ENCODE results near the gene PNKP.

Gene PNKP

DNA sequence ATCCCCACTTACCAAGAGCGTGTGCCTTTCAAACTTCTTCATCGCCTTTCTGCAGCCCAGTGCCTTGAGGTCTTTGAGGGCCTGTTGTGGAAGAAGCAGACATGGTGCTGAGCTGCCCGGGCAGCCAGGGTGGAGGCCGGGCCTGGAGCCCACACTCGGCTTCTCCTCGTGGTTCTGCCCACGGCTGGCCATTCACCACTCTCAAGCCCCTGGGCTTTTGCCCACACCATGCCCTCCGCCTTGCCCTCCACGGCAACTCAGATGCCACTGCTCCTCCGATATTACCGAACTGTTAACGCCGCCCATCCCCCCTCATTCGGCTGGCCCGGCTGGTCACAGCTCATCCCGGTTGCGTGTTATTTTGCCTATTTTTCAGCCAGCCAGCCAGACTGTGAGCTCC, 24.0 kb upstream of the PNKP start:
- Histone ChIP-seq H3K9me3 (ENCODE audit: severe bottlenecking) (no peaks in the 10 kb centered on the region), H3K4me3 (ENCODE audit: low read depth, low read length) (no peak overlapping the region), H3K27me3 (ENCODE audit: insufficient read depth, low read depth, severe bottlenecking) (no peaks in the 10 kb centered on the region), H3K27ac (no peak overlapping the region), H3K36me3 (no peaks in the 10 kb centered on the region)
- DNase-seq = no peak
- TF ChIP-seq CTCF (IDR thresholded peaks at IDR 0.05; ENCODE audit: low read depth, low read length) = no peak

- H3K4me3 ChIP-seq (ENCODE audit: low read depth, low read length) = no peak overlapping the region
- no peaks in the 10 kb centered on the region for H3K9me3 ChIP-seq (ENCODE audit: severe bottlenecking)
- no peaks in the 10 kb centered on the region for H3K36me3 ChIP-seq
- DNase-seq = no peak
- H3K27ac ChIP-seq = no peak overlapping the region
- no peaks in the 10 kb centered on the region for H3K27me3 ChIP-seq (ENCODE audit: insufficient read depth, low read depth, severe bottlenecking)
- no peak for TF ChIP-seq CTCF (IDR thresholded peaks at IDR 0.05; ENCODE audit: low read depth, low read length)
These were observed 23.3 kb upstream of the PNKP start for GRCh38 chr19:49890349-49891311.

DNA sequence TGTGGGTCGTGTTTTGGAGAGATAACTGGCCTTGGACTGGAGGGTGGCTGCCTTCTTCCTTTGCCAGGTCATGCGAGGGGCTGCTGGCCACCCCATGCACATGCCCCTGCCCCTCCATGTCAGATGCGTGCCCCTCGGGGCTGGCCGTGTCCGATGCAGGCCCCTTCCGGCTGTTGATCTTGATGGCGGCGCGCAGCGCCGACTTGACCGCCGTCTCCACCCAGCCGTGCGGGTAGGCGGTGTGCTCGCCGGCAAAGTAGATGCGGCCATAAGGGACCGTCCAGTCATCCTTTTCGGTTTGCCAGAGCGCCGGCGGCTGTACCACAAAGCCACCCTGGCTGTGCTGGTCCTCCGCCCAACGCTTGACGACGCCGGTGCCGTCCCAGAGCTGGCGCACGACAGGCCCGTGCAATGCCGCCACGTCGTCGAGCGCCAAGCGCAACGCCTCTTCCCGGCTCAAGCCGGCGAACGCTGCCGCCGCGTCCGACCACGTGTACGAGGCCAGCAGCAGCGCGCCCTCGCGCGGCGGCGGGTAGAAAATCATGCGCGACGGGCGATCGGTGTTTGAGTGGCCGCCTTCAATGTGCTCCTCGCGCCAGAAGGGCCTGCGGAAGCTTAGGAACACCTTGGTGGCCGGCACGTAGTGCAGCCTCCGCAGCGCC, 22.4 kb upstream of the PNKP start:
- peaks cover 3% of the 10 kb centered on the region for H3K36me3 ChIP-seq
- no peak for DNase-seq
- H3K27ac ChIP-seq = no peak overlapping the region
- H3K27me3 ChIP-seq (ENCODE audit: insufficient read depth, low read depth, severe bottlenecking) = no peaks in the 10 kb centered on the region
- no peak for TF ChIP-seq CTCF (IDR thresholded peaks at IDR 0.05; ENCODE audit: low read depth, low read length)
- H3K4me3 ChIP-seq (ENCODE audit: low read depth, low read length) = no peak overlapping the region
- no peaks in the 10 kb centered on the region for H3K9me3 ChIP-seq (ENCODE audit: severe bottlenecking)

- no peak for DNase-seq
These were observed 21.8 kb upstream of the PNKP start for GRCh38 chr19:49889038-49889686.

GRCh38 chr19:49888510-49888824, 21.1 kb upstream of the PNKP start:
- Histone ChIP-seq H3K4me3 (ENCODE audit: low read depth, low read length) (no peak overlapping the region), H3K27me3 (ENCODE audit: insufficient read depth, low read depth, severe bottlenecking) (no peaks in the 10 kb centered on the region), H3K36me3 (peaks cover 13% of the 10 kb centered on the region), H3K9me3 (ENCODE audit: severe bottlenecking) (no peaks in the 10 kb centered on the region), H3K27ac (no peak overlapping the region)
- no peak for TF ChIP-seq CTCF (IDR thresholded peaks at IDR 0.05; ENCODE audit: low read depth, low read length)
- no peak for DNase-seq

More at GRCh38 chr19:49889038-49889686, 21.8 kb upstream of the PNKP start:
- no peak for TF ChIP-seq CTCF (IDR thresholded peaks at IDR 0.05; ENCODE audit: low read depth, low read length)
- Histone ChIP-seq H3K9me3 (ENCODE audit: severe bottlenecking) (no peaks in the 10 kb centered on the region), H3K27ac (no peak overlapping the region), H3K4me3 (ENCODE audit: low read depth, low read length) (no peak overlapping the region), H3K36me3 (peaks cover 7% of the 10 kb centered on the region), H3K27me3 (ENCODE audit: insufficient read depth, low read depth, severe bottlenecking) (no peaks in the 10 kb centered on the region)

Measured in WERI-Rb-1 (cell line).